ENCODE results near the gene DPP9.

DPP9 gene

GRCh38 chr19:4722671-4723594 lies 709 bp downstream of the DPP9 start:
- peak overlapping the region; percentile 78 for H3K4me3 ChIP-seq (ENCODE audit: low read length)
- TF ChIP-seq CTCF (conservative IDR thresholded peaks at IDR 0.05; ENCODE audit: low read length), result no peak
- peak; percentile 87 for DNase-seq (ENCODE audit: low read depth)

GRCh38 chr19:4721196-4721595 lies 2.4 kb downstream of the DPP9 start:
- no peak overlapping the region for H3K4me3 ChIP-seq (ENCODE audit: low read length)
- DNase-seq (ENCODE audit: low read depth), result no peak
- TF ChIP-seq CTCF (conservative IDR thresholded peaks at IDR 0.05; ENCODE audit: low read length), result no peak

GRCh38 chr19:4720037-4720700 lies 3.5 kb downstream of the DPP9 start:
- TF ChIP-seq CTCF (conservative IDR thresholded peaks at IDR 0.05; ENCODE audit: low read length), result no peak
- no peak for DNase-seq (ENCODE audit: low read depth)
- H3K4me3 ChIP-seq (ENCODE audit: low read length), result no peak overlapping the region

GRCh38 chr19:4719499-4719866 lies 4.2 kb downstream of the DPP9 start:
- no peak for TF ChIP-seq CTCF (conservative IDR thresholded peaks at IDR 0.05; ENCODE audit: low read length)
- H3K4me3 ChIP-seq (ENCODE audit: low read length), result no peak overlapping the region
- no peak for DNase-seq (ENCODE audit: low read depth)

- no peak overlapping the region for H3K4me3 ChIP-seq (ENCODE audit: low read length)
- DNase-seq (ENCODE audit: low read depth), result no peak
- TF ChIP-seq CTCF (conservative IDR thresholded peaks at IDR 0.05; ENCODE audit: low read length), result no peak
Measured at GRCh38 chr19:4717966-4718701, 5.5 kb downstream of the DPP9 start.

GRCh38 chr19:4717191-4717965 lies 6.3 kb downstream of the DPP9 start:
- no peak for DNase-seq (ENCODE audit: low read depth)
- no peak for TF ChIP-seq CTCF (conservative IDR thresholded peaks at IDR 0.05; ENCODE audit: low read length)
- H3K4me3 ChIP-seq (ENCODE audit: low read length), result no peak overlapping the region
